Measurements from ENCODE around the gene KRT36. TPM values are rescaled to one million over a fixed set of nuclear protein-coding genes. Genes with fewer than 3 reads are reported as not detected.

Gene KRT36
- total RNA-seq, 4 donors from 2014 or later = 0.38 TPM; not detected in 3

GRCh38 chr17:41528959-41529353, 39.2 kb upstream of the KRT36 start:
- Histone ChIP-seq H3K4me1 (peaks cover 9 to 70% (median 18%) of the 10 kb centered on the region in 3 donors), H3K27ac (peak overlapping the region; percentile 83 to 92 (median 86)), H3K4me3 (peak overlapping the region in 3 of 4 donors; percentile 63 to 68 (median 64)), H3K27me3 (peaks cover 0 to 72% (median 10%) of the 10 kb centered on the region in 4 donors), H3K36me3 (peaks cover 0 to 9% (median 7%) of the 10 kb centered on the region in 3 donors), H3K9me3 (no peaks in the 10 kb centered on the region)
- no peak for DNase-seq
- no peak for TF ChIP-seq POLR2A (IDR thresholded peaks at IDR 0.05)
- intact Hi-C loops (cut with DNase I) = no loop called here
- 43 to 50% methylated on average over 4 to 7 of the region's 10 CpGs for WGBS, 2 donors

GRCh38 chr17:41527063-41528023, 37.6 kb upstream of the KRT36 start:
- peak overlapping the region; percentile 83 to 92 (median 86) for H3K27ac ChIP-seq
- 6 to 24% methylated on average over 20 to 25 of the region's 62 CpGs for WGBS, 2 donors
- peak overlapping the region; percentile 46 to 68 (median 64) for H3K4me3 ChIP-seq
- H3K4me1 ChIP-seq = peaks cover 9 to 75% (median 21%) of the 10 kb centered on the region in 3 donors
- TF ChIP-seq CTCF (IDR thresholded peaks at IDR 0.05) = no peak
- TF ChIP-seq POLR2A (IDR thresholded peaks at IDR 0.05) = no peak
- intact Hi-C loops (cut with DNase I) = no loop called here
- DNase-seq = no peak
- H3K9me3 ChIP-seq = no peaks in the 10 kb centered on the region
- peaks cover 0 to 9% (median 7%) of the 10 kb centered on the region in 3 donors for H3K36me3 ChIP-seq
- peaks cover 0 to 66% (median 10%) of the 10 kb centered on the region in 4 donors for H3K27me3 ChIP-seq

GRCh38 chr17:41524261-41524660, 34.6 kb upstream of the KRT36 start:
- H3K27ac ChIP-seq = peak overlapping the region; percentile 68 to 92 (median 84)
- DNase-seq = no peak
- no peak for TF ChIP-seq POLR2A (IDR thresholded peaks at IDR 0.05)
- TF ChIP-seq CTCF (IDR thresholded peaks at IDR 0.05) = no peak
- peaks cover 23 to 90% (median 34%) of the 10 kb centered on the region in 3 donors for H3K4me1 ChIP-seq
- no peaks in the 10 kb centered on the region for H3K9me3 ChIP-seq
- H3K4me3 ChIP-seq = peak overlapping the region; percentile 7 to 68 (median 64)
- intact Hi-C loops (cut with DNase I) = no loop called here
- 70 to 80% methylated on average over 1 to 4 of the region's 11 CpGs for WGBS, 2 donors
- peaks cover 0 to 62% (median 10%) of the 10 kb centered on the region in 4 donors for H3K27me3 ChIP-seq
- peaks cover 0 to 9% (median 7%) of the 10 kb centered on the region in 3 donors for H3K36me3 ChIP-seq

GRCh38 chr17:41523787-41524186, 34.1 kb upstream of the KRT36 start:
- WGBS, 2 donors = 33 to 81% methylated on average over 4 to 9 of the region's 19 CpGs
- Histone ChIP-seq H3K4me3 (peak overlapping the region; percentile 7 to 68 (median 64)), H3K27me3 (peaks cover 0 to 57% (median 10%) of the 10 kb centered on the region in 4 donors), H3K4me1 (peaks cover 20 to 89% (median 31%) of the 10 kb centered on the region in 3 donors), H3K9me3 (no peaks in the 10 kb centered on the region), H3K36me3 (peaks cover 0 to 9% (median 7%) of the 10 kb centered on the region in 3 donors), H3K27ac (peak overlapping the region; percentile 68 to 92 (median 84))
- intact Hi-C loops (cut with DNase I) = no loop called here
- DNase-seq = no peak
- TF ChIP-seq CTCF (IDR thresholded peaks at IDR 0.05) (no peak), POLR2A (IDR thresholded peaks at IDR 0.05) (no peak)

GRCh38 chr17:41523225-41523593, 33.5 kb upstream of the KRT36 start:
- H3K27ac ChIP-seq = peak overlapping the region; percentile 68 to 92 (median 84)
- no peak for DNase-seq
- intact Hi-C loops (cut with DNase I) = no loop called here
- H3K4me1 ChIP-seq = peaks cover 19 to 83% (median 28%) of the 10 kb centered on the region in 3 donors
- H3K27me3 ChIP-seq = peaks cover 0 to 51% (median 8%) of the 10 kb centered on the region in 4 donors
- peaks cover 0 to 10% (median 7%) of the 10 kb centered on the region in 3 donors for H3K36me3 ChIP-seq
- TF ChIP-seq CTCF (IDR thresholded peaks at IDR 0.05) (no peak), POLR2A (IDR thresholded peaks at IDR 0.05) (no peak)
- 24 to 49% methylated on average over 4 of the region's 4 CpGs for WGBS, 2 donors
- H3K4me3 ChIP-seq = peak overlapping the region in 3 of 4 donors; percentile 63 to 68 (median 64)
- no peaks in the 10 kb centered on the region for H3K9me3 ChIP-seq
